Inflammatory macrophage treated with lipopolysaccharide for 4 hours (primary cell): ENCODE data around the gene MBNL2.

ENCODE experiments used
- DNase-seq: peaks from one replicate; pipeline ENCODE4 v3.0.0-alpha.2; 2020

The MBNL2 gene

DNA sequence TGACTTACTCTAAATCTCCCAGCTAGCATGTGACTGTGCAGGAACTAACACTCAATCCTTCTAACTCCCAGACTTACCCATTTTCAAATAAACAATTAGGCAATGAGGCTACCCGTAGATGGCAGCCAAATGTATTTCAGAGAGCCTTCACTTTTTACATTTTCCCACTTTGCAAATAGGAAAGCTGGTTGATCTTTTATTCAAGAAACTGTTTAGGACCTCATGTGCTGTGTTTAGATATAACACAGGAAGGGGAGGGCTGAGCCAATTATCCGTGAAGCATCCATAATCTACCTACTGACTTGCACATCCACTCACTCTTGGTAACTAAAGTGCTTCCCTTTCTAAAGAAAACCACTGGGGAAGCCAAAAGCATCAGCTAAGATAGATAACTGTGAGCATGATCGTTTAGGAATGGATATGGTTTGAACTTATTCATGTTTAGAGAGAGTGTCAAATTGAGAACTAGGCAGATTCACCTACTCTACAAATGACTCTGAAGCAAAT lies 33.4 kb downstream of the MBNL2 start:
- no peak for DNase-seq

DNA sequence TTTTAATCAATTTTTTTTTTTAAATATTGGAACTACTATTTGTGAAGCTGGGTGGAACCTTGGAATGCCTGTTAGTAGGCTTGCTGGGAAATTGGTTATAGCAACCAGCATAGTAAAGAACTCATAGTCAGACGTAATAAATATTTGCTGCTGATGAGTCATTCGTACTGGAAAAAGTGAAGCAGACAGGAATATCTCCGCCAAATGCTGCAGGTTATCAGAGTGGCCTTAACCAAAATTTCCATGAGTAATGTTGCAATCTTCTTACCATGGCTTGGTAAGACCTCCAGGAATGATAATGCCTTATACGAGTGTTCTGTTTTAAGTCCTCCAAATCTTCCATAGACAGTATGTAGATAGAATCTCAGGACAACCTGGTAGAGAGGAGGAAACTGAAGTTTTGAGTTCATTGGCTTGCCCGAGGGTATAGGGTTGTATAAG lies 34.2 kb downstream of the MBNL2 start:
- DNase-seq, result no peak

DNA sequence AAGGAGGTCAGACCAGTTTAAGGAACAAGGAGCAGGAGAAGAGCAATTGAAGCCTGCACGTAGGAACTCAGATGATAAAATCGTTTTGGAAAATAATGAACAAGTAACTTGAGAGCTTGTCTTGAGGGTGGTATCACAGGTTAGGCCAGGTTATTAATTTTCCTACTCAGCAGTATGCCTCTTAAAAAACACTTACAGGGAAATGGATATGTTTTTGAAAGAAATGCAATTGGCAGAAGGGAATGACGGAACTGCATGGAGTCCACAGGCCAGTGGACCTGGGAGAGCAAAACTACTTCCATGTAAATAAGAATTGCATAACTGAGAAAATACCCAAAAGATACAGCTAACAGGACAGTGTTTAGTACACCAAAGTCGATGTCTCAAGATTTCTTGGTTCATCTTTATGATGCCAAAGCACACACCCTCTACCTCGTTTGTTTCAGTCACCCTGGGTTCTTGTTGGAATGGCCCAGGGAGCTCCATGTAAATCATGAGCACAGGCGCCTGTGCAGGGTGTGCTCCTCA lies 35.2 kb downstream of the MBNL2 start:
- DNase-seq, result no peak

DNA sequence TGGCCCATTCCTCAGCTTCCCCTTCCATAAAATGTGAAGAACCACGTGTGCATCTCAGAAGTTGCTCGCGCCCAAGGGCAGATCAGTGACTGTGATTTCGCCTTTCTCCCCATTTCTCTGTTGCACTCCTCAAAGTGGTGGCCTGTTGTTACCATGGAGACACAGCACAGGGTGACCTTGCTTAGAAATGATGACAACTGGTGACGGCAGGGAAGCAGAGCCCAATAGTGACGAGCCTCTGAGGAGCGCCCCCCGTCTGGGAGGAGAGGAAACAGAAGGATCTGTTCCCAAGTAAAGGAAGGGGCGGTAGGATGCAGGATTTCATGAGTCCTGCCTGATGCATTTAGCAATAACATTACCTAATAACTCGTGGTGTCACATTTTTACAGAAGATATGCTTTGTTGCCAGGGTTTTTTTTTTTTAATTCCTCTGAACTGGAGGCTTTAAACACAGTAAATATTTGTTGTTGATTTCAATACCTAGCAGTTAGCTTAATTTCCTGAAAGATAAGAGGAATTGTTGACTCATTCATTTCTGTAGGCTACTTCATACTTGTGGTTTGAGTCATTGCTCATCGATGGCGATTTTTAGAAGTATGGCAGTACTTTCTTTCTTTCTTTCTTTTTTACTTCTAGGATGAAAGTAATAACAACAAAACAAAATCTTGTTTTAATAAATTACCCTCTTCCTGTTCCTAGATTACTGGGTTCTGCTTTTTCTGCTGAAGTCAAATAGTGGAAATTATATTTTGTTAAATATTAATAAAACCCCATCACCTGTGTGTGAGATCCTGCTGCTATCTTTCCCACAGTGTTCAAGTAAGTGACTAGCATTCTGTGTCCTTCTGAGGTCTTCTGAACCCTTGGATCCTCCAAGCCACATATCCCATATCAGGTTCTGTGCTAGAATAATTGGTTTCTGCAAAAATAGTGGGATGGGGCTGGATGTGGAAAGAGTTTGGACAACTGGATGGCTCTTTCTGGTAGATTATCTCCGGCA lies 36.0 kb downstream of the MBNL2 start:
- DNase-seq, result peak; percentile 66

DNA sequence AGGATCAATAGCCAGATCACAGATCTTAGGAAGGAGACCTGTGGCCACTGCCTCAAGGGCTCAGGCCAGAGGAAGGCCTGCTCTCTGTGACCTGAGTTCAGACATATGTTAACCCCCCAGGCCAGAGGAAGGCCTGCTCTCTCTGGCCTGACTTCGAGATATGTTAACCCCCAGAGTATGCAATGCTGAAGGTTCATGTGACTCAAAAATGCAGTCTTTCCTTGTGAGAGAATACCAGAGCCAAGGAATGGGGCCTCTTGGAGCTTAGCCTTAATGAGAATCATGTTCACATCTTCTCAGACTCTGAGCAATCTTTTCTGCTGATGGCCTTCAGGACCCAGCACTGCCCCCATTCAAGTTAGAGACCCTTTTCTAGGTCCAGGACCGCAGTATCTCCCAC lies 36.7 kb downstream of the MBNL2 start:
- DNase-seq, result no peak

DNA sequence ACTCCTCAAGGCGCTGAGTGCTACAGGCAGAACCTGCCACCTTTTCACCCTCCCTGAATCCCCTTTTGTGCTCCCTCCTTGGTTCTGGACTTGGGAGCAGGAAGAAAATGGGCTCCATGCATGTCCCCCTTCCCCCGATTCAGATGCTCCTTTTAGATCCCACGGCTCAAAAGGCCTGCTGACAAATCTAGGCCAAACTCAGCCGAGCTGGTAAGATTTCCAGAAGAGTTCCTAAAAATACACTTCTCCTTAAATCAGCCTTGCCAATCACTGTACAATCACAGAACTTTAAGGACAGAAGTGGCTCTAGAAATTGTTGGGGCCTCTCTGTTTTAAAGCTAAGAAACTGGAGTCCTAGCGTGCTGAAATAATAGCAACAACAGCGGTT lies 37.3 kb downstream of the MBNL2 start:
- no peak for DNase-seq

DNA sequence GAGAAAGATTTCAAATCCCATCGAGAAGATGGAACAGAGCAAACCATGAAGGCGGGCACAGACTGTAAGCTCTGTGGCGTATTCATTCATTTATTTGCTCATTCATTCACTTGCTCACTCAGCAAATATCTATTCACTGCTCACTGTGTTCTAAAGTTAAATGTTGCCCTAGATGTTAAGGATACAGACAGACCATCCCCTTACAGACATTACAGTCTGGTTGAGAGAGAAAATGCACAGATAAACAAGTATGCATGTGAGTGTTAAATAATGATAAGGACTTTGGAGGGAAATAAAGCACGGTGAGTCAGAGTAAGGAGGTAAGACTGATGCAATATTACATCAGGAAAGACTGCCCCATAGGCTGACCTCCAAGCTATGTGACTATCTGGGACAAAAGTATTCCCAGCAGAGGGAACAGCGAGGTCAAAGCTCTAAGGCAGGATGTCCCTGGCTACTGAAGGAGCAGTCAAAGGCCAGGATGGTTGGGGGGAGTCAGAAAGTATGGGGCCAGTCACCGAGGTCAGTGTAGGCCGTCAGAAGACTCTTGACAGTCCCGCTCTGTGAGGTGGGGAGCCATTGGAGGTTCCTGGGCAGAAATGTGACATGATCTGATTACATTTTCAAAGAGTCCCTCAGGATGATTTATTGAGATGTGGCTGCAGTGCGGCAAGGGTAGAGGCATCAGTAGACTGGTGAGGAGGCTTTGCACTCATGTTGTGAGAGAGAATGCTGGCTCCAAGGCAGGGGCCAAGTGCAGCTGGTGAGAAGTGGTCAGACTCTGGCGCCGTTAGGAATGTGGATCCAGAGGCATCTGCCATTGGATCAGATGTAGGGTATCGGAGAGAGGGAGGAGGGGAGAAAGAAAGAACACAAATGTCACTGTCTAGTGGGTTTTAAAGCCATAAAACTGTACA lies 37.9 kb downstream of the MBNL2 start:
- peak; percentile 14 for DNase-seq

DNA sequence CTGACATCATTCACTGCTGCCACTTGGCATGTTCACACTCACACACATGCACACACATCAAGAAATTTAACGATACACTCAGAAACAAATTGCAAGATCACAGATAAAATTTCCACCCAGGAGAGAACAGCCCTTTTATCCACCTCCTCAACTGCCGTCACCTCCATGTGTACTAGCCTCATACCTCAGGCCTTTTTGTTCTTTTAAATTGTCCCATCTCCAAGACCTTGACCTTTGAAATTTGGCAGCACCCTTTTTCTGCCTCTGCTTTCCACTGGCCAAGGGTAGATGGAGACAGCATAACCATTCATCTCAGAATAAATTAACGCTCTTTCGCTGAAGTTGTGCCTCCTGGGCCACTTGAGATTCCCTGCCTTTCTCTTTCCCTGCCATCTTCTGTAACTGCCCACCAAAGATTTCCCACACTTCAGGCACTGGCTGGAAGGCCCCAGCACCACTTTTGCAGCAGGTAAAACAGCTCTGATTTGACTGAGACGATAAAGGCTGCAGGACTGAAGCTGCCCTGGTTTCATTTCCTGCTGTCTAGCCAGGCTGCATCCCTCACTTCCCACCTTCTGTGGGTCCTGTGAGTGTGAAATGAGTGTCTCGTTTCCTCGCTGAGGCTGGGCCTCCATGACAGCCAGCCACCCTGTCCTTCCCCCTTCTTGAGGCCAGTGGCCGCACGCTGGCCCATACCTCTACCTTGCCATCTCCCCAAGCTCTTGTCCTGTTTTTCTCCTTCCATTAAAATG lies 39.3 kb downstream of the MBNL2 start:
- peak; percentile 18 for DNase-seq

DNA sequence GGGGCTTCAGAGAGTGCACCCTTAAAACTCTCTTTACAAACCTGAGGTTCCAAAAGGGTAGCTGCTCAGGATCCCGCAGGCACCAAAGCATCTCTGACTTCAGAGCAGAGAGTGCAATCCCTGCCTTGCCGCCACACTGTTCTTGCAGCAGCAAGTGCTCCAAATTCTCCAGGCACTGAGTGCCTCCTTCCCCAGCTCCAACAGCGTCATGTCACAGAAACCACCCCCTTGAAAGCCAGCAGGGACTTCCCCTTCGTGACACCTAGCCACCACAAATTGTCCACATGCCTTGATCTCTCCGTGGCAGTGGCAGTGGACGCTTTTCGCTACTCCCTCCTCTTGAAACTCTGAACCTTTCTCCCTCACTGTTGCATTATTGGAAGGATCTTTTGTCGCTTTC lies 39.9 kb downstream of the MBNL2 start:
- DNase-seq, result no peak

DNA sequence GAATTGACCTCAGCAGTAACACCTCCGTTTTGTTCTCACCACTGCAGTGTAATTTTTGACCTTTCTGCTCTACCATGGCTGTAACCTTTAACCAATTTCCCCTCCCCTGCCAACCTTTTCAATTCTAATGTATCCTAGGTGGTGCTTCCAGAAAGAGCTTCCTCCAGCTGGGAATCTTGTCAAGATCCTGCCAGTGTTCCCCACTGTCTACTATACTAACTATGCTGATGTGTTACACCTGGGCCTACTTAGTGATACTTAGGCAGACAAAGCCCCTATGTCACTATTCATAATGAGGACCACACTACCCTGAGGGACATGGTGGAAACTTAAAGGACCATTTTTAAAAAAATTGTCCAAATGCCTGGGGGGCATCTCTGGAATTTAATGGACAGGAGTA lies 41.0 kb downstream of the MBNL2 start:
- no peak for DNase-seq

DNA sequence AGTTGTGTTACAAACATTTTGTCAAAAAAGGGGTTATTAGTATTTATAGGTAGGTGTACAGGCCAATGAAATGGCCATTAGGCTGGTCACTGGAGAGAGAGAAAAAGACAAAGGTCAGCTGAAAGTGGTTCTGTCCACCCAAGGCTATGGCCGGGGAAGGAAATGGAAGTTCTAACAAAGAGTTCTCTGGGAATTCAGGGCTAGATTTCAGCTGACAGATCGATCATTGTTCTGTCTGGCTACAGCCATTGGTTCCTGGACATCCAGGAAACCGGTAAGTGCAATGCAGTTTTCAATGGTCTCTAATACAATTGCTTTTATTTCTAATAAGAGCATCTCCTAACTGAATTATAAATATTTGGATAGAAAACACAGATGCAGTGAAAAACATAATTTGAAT lies 42.5 kb downstream of the MBNL2 start:
- no peak for DNase-seq

DNA sequence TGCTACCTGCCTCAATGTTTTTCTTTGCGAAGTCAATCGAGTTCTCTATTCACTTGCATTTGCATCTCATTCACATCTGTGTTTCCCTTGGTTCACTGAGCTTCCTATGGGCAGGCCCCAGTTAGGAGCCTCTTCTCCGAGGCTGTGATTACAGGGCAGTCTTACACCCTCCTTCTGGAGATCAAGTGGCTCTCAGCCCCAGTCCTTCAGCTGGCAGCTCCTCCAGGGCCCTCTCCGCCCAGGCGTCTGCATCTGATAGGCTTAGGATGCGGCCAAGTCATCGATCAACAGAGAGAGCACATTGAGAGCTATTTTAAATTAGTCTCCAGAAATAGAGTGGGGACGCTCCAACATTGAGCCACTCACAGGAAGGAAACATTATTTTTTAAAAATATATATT lies 44.2 kb downstream of the MBNL2 start:
- DNase-seq, result no peak

DNA sequence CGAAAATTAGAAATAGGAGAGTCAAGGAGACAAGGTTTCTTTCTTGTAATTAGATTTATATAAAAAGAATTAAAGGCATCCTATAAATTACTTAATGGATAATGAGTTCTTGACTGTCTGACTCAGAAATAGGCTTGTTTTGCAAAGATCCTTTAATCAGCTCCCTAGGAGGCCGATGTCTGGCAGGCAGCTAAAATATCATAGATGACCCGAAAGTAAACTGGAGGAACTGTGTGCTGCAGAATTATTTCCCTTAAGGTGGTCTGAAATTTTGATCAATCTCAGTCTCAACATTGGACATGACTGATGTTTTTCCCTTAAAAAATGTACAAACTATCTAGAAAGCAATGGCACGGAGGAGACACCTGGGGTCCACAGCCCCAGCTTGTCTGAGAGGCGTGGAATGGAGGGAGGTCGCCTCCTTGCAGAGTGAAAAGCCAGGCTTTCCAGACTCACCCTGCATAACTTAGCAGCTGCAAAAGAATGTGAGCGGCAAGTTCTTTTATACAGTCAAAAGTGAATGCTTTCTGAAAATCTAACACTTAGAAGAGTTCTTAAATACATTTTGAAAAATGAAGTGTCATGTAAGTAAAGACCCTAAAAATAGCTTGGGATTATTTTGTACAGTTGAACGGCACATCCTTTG lies 44.8 kb downstream of the MBNL2 start:
- DNase-seq, result no peak

DNA sequence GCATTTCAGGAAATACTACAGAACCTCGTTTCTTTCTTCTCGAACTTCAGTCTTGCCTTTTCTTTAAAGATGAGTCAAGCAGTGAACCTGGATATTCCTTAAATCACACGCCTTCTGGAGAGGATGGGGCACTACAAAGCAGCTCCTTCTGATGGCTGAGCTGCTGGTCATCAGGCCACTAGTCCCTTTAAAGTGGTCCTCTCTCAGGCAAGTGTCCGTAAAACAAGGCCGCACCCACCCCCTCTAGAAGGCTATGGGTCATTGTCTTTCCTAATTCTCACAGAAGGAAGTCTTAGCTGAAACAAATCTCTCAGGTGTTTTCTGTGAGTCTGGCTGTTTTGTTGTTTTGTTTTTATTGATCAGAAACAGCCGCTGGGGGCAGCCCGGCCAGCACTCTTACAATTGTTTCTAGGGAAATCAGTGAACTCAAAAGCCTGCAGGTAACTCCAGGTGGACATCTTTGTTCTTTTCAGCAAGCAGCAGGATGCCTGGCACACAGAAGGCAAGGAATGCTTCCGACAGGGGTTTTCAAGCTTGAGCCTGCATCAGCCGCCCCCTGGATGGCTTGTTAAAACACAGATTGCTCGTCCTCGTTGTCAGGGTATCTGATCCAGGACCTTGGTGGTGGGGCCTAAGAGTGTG lies 45.4 kb downstream of the MBNL2 start:
- DNase-seq, result no peak

DNA sequence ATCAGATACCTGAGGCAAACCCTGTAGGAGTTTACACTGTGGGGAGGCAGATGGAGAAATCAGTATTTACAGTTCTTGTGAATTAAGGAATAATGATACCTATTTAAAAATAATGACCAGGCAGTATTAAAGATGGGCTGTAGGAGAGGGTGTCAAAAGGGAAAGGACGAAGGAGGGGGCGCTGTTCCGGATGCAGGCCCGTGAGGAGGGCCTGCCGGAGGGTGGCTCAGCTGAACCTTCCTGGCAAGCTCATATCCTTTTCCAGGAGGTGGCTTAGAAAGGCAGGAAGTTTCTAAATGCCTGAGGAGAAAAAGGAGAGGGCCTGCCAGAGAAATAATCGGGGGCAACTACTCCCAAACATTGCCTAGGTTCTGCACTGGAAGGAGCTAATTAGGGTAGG lies 46.6 kb downstream of the MBNL2 start:
- DNase-seq, result no peak

DNA sequence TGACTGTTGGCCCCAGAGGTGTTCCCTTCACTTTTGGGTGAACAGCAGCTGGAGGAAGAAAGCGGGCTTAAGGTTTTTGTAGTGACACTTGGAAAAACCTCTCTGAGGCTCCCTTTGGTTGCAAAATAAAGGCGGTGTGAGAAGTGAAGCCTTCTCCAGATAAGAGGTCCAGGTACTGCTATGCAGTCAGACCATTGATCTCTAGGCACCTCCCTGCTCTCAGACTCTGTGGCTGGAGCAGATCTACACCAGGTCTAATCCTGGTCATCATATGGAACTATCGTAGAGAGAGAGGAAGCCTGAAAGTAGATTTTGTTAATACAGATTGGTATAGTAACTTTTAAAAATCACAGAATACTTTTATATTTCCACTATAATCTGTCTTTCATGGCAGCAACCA lies 47.5 kb downstream of the MBNL2 start:
- DNase-seq, result no peak

DNA sequence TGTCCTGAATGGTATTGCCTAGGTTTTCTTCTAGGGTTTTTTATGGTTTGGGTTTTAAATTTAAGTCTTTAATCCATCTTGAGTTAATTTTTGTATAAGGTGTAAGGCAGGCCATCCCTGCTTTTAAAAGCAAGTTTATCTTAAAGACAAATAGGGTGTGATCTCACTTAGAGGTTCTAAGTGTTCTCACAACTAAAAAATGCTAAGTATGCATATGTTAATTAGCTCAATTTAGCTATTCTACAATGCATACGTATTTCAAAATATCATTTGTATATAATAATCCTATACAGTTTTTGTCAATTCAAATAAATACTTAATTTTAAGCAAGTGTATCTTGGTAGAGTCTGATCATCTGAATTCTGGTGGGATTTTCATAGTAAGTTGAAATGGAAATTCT lies 50.4 kb downstream of the MBNL2 start:
- no peak for DNase-seq

DNA sequence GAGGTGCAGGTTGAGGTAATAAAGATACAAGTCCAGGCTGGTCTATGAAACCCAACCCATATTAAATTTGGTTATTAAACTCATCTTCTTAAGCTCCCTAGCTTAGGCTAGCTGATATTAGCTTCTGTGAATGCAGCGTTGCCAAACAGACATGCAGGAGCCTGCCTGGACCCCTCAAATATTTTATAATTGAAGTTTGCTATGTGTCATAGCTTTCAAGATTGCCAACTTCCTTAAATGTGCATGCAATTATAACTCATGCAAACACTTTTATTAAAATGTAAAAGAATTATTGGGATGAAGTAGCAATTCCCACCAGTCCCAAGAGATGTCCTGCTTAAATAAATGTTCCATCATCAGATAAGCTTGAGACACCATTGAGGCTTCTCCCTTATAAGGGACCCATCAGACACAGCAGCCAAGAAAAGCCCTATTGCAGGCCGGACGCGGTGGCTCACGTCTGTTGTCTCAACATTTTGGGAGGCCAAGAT lies 51.3 kb downstream of the MBNL2 start:
- DNase-seq, result no peak

DNA sequence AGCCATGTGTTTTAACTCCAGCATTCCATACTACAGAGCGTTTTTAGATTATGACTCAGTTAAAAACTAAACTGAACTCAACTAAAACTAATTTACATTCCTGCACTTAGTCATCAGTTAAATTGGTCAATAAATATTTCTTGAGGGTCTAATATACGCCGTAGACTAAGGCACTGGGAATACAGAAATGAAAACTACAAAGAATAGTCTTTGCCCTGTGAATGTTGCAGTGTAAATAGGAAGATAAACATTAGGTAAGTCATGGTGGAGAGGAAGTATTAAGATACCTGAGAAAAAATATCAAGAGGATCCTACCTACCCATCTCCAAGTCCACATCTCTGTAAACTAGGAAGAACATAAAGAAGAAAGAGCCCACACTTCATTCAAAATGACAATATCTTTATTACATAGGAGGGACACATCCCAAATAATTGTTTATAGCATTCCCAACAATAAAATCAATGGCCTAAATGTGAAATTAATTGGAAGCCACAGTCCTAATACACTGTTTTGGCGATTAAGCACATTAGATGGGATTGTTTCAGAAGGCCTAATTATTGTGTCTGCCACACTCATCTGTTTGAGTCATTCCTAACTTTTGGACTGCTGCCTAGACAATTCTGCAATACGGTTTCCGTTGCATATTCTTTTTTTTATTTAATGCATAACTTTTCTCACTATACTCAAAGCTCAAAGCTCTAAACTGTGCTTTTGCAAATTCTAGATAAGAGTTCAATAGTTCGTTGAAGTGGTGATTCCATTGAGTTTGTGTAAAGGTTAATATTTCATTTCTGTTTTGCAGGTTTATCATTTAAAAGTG lies 52.9 kb downstream of the MBNL2 start:
- no peak for DNase-seq

DNA sequence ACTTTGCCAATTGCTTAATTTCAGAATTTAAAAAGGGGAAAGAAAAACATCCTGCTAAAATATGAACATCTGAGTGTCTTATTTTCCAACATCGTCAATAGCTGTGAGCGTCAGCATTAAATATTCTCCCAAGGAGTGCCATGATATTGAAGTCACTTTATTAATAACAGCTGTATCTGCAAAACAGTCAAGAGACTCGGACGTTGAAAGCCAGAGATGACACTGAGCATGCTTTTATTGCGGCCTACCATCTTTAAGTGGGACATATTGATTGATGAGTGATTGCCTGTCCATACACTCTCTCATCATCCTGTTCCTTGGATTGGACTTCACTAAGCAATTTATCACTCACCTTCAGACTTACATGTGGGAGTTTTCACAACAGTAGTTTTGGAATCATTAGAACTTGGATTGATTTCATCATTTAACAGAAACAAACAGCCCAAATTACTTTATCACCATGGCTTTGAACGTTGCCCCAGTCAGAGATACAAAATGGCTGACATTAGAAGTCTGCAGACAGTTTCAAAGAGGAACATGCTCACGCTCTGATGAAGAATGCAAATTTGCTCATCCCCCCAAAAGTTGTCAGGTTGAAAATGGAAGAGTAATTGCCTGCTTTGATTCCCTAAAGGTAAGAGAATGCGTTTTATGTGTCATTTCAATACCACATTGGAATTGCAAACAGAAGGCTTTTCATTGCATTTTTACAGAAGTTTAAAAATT lies 53.8 kb downstream of the MBNL2 start:
- no peak for DNase-seq
